NCI-H1417 (cell line): ENCODE results near the gene CTAG2.
"Not testable (repeated sequence)": the region's sequence is repeated elsewhere in the genome, so short reads cannot be mapped to it uniquely, and the experiment has no call there.

Source experiments
- DNase-seq, 3 experiments: peaks; one replicate each; lab custom pipeline; 2025; lab: John Stamatoyannopoulos, UW

The CTAG2 gene

GRCh38 chrX:154645745-154646378, 7.5 kb downstream of the CTAG2 start:
- not testable (repeated sequence) for DNase-seq

DNA sequence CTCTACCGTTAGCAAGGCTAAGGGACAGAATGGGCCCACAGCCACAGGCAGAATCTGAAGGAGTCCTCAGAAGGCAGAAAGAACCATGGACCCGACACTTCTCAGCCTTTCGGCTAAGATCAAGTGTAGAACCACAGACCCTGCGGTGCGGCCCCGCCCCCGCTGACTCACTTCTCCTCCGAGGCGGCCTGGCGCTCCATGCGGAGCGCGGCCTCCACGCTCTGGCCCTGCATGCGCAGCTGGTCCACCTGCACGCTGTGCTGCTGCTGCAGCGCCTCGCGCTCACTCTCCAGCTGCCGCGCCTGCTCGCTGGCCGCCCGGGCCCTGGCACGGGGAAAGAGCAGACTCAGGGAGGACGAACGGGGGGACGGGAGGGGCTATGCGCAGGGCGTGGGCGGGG, 9.7 kb downstream of the CTAG2 start:
- not testable (repeated sequence) for DNase-seq

- DNase-seq, result not testable (repeated sequence)
Observed at GRCh38 chrX:154641740-154642139, 11.6 kb downstream of the CTAG2 start.

- DNase-seq, result not testable (repeated sequence)
Observed at GRCh38 chrX:154633661-154634060, 19.7 kb downstream of the CTAG2 start.

GRCh38 chrX:154630949-154631348, 22.4 kb downstream of the CTAG2 start:
- DNase-seq, result not testable (repeated sequence)

DNA sequence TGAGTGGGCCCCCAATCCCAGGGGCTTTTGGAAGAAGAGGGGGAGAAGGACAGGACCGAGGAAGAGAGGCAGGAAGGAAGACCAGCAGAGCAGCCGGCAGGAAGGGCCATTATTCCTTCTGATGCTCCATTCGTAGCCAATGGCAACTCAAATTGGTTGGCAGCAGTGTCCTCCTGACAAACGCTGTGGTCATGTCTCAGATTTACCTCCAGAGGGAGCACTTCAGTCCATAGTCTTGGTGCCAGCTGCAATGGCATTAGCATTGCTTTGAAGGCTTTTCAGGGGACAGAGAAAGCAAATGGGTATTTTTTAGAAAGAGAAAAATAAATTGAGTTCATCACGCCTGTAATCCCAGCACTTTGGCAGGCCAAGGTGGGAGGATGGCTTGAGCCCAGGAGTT, 24.4 kb downstream of the CTAG2 start:
- not testable (repeated sequence) for DNase-seq

- DNase-seq, result not testable (repeated sequence)
Observed at GRCh38 chrX:154620767-154621414, 32.5 kb downstream of the CTAG2 start.

- DNase-seq, result not testable (repeated sequence)
Observed at GRCh38 chrX:154619182-154619581, 34.2 kb downstream of the CTAG2 start, which contains the start of gene CTAG1B. TSS of gene CTAG1B (minus strand) at chrX:154619282. CDS start at chrX:154619218, 64 bp downstream.

- not testable (repeated sequence) for DNase-seq
Observed at GRCh38 chrX:154613586-154613985, 39.8 kb downstream of the CTAG2 start.

DNA sequence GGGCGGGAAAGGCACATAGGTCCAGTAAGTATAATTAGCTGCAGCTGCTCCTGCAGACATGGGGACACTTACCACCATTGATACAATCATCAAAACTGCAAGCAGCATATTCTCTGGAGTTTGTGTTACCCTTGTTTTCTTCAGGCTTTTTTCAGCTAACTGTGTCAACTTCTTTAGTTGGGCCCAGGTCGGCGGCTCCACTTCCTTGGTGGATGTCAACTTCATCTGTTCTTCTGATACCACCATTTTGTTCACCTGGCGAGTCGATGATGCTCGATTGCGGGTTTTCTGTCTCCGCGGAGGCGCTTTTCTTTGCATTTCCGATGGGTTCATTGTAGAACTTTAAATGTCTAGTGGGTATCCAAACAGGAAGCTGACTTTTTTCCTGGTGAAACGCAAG, 42.2 kb downstream of the CTAG2 start:
- not testable (repeated sequence) for DNase-seq

DNA sequence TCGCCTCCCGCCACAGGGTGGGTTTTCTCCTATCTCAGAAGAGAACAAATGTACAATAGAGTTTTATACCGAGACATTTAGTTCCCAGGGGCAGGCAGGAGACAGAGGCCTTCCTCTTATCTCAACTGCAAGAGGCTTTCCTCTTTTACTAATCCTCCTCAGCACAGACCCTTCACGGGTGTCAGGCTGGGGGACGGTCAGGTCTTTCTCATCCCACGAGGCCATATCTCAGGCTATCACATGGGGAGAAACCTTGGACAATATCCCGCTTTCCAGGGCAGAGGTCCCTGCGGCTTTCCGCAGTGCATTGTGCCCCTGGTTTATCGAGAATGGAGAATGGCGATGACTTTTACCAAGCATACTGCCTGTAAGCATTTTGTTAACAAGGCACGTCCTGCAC, 44.6 kb downstream of the CTAG2 start:
- not testable (repeated sequence) for DNase-seq

DNA sequence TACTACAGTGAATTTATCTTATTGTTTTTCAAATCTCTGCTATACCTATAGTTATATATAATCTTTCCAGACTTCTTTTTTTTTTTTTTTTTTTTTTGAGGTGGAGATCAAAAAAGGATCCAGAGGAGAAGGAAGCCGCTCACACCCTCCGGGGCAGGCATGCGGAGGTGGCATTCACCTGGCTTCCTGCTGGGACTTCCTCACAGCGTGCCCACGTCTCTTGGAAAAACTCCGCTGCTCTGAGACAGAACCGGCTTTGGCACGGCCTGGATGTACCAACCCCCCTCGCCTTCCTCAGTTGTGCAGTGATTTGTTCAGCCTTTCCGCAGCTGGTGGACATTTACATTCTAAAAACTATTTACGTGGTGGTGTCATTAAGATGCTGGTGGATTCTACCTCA, 45.4 kb downstream of the CTAG2 start:
- DNase-seq, result not testable (repeated sequence)

DNA sequence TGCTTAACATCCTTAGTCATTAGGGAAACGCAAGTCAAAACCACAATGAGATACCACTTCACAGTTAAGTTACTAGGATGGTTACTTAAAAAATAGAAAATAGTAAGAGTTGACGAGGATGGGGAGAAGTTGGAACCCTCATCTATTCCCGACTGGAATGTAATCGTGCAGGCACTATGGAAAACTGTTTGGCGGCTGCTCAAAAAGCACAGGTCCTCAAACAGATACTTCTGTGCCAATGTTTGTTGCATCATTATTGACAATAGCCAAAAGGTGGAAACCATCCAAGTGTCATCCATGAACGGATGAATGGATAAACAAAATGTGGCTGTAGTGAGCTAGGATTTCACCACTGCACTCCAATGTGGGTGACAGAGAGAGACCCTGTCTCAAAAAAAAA, 46.0 kb downstream of the CTAG2 start:
- peak in 1 of 3 experiments; percentile 27 for DNase-seq

- no peak for DNase-seq
Observed at GRCh38 chrX:154605566-154605965, 47.8 kb downstream of the CTAG2 start.

- no peak for DNase-seq
Observed at GRCh38 chrX:154603438-154604430, 49.6 kb downstream of the CTAG2 start.

- DNase-seq, result no peak
Observed at GRCh38 chrX:154602766-154603437, 50.5 kb downstream of the CTAG2 start.

DNA sequence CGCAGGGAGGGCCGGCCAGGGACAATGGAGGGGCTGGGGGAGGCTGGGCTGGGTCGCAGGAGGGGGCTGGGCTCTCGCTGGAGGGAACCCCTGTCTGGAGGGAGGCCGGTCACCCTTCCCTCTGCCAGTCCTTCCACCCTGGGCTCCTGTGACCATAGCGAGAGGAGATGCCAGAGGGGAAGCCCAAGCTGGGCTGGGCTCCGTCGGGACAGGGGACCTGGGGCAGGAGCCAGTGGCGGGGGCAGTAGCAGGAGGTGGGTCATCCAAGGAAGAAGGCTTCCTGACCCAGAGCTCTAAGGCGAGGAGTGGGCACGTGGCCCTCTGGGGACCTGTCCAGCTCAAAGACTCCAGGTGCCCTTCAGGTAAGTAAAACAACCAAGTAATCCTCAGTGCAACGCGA, 51.2 kb downstream of the CTAG2 start:
- no peak for DNase-seq
